ENCODE results near the gene LAD1. TPM values are rescaled to one million over a fixed set of nuclear protein-coding genes. Genes with fewer than 3 reads are reported as not detected.

Gene LAD1
- total RNA-seq, 1 donor from 2014 or later: 20.7 TPM

GRCh38 chr1:201422436-201423030 lies 23.4 kb upstream of the LAD1 start:
- no peak for DNase-seq (ENCODE audit: low spot score in 2 of 2, unreplicated experiment in 2 of 2)
- H3K36me3 Mint-ChIP-seq: no peaks in the 10 kb centered on the region

DNA sequence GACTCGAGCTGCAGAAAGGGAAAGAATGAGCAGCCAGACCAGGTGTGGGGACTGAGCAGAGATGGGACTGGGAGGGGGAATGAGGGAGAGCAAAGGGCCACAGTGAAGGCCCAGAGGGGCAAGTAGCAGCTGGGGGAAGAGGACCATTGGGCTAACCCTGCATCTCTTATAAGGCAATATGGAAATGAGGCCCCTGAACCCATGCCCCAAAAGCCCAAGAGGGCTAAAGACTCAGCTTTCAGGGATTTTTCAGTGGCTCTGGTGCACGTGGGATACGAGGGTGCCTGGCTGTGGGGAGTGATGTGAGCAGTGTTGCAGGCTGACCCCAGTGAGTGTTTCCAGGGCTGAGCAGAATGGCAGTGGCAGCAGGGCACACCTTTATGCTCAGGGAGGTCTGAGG lies 22.9 kb upstream of the LAD1 start:
- no peaks in the 10 kb centered on the region for H3K27me3 Mint-ChIP-seq (ENCODE audit: low read depth)
- H3K4me1 Mint-ChIP-seq: peaks cover 33% of the 10 kb centered on the region
- H3K36me3 Mint-ChIP-seq: no peaks in the 10 kb centered on the region
- DNase-seq (ENCODE audit: low spot score in 2 of 2, unreplicated experiment in 2 of 2): no peak
- no peak overlapping the region for H3K4me3 Mint-ChIP-seq
- H3K27ac Mint-ChIP-seq: no peak overlapping the region
- TF ChIP-seq CTCF (IDR thresholded peaks at IDR 0.05; ENCODE audit: unreplicated experiment): no peak
- H3K9me3 Mint-ChIP-seq: no peaks in the 10 kb centered on the region

More at GRCh38 chr1:201422436-201423030, 23.4 kb upstream of the LAD1 start:
- no peak for TF ChIP-seq CTCF (IDR thresholded peaks at IDR 0.05; ENCODE audit: unreplicated experiment)
- no peaks in the 10 kb centered on the region for H3K27me3 Mint-ChIP-seq (ENCODE audit: low read depth)
- no peaks in the 10 kb centered on the region for H3K9me3 Mint-ChIP-seq
- H3K4me3 Mint-ChIP-seq: no peak overlapping the region
- H3K4me1 Mint-ChIP-seq: peaks cover 33% of the 10 kb centered on the region
- H3K27ac Mint-ChIP-seq: no peak overlapping the region

GRCh38 chr1:201421041-201421440 lies 21.9 kb upstream of the LAD1 start:
- Mint-ChIP-seq H3K4me3 (peak overlapping the region; percentile 9), H3K27me3 (ENCODE audit: low read depth) (no peaks in the 10 kb centered on the region), H3K27ac (peak overlapping the region; percentile 81), H3K9me3 (no peaks in the 10 kb centered on the region), H3K4me1 (peaks cover 33% of the 10 kb centered on the region), H3K36me3 (no peaks in the 10 kb centered on the region)
- DNase-seq (ENCODE audit: low spot score in 2 of 2, unreplicated experiment in 2 of 2): no peak
- no peak for TF ChIP-seq CTCF (IDR thresholded peaks at IDR 0.05; ENCODE audit: unreplicated experiment)

GRCh38 chr1:201420608-201421002 lies 21.5 kb upstream of the LAD1 start:
- H3K36me3 Mint-ChIP-seq: no peaks in the 10 kb centered on the region
- no peak overlapping the region for H3K4me3 Mint-ChIP-seq
- no peaks in the 10 kb centered on the region for H3K27me3 Mint-ChIP-seq (ENCODE audit: low read depth)
- H3K9me3 Mint-ChIP-seq: no peaks in the 10 kb centered on the region
- H3K4me1 Mint-ChIP-seq: peaks cover 33% of the 10 kb centered on the region
- no peak for DNase-seq (ENCODE audit: low spot score in 2 of 2, unreplicated experiment in 2 of 2)
- TF ChIP-seq CTCF (IDR thresholded peaks at IDR 0.05; ENCODE audit: unreplicated experiment): no peak
- peak overlapping the region; percentile 81 for H3K27ac Mint-ChIP-seq

GRCh38 chr1:201419746-201420607 lies 20.9 kb upstream of the LAD1 start:
- no peak for TF ChIP-seq CTCF (IDR thresholded peaks at IDR 0.05; ENCODE audit: unreplicated experiment)
- DNase-seq (ENCODE audit: low spot score in 2 of 2, unreplicated experiment in 2 of 2): no peak
- no peak overlapping the region for H3K4me3 Mint-ChIP-seq
- no peaks in the 10 kb centered on the region for H3K9me3 Mint-ChIP-seq
- H3K36me3 Mint-ChIP-seq: no peaks in the 10 kb centered on the region
- H3K4me1 Mint-ChIP-seq: peaks cover 33% of the 10 kb centered on the region
- H3K27me3 Mint-ChIP-seq (ENCODE audit: low read depth): no peaks in the 10 kb centered on the region
- H3K27ac Mint-ChIP-seq: peak overlapping the region; percentile 59
